Amniotic stem cell (primary cell): ENCODE data around the gene ANKRD34C.

Experiments used
- DNase-seq: peaks from one replicate; lab custom pipeline; 2025; lab: John Stamatoyannopoulos, UW

Gene ANKRD34C

GRCh38 chr15:79282371-79283251 is at the start of gene ANKRD34C:
ANKRD34C (plus strand) TSS chr15:79282722; CDS start chr15:79293285, 10,563 bp downstream.
- DNase-seq, result no peak

GRCh38 chr15:79233236-79233635 is 49.3 kb upstream of the ANKRD34C start:
- DNase-seq, result no peak

GRCh38 chr15:79240036-79240435 is 42.5 kb upstream of the ANKRD34C start:
- no peak for DNase-seq

DNA sequence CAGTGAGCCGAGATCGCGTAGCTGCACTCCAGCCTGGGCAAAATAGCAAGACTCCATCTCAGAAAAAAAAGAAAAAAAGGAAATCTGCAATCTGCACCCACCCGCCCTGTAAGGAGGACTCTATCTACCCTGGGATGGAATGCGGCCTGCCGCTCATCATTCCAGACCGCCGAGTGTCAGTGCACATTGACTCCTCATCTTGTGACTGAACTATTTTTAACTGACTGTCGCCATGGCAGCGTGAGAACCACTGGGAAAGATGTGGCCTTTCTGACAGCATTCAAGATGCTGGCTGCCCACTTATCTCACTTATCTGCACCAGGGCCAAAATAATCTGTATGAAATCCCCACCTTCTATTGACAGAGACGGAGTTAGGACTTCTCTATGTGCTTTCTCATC is 38.8 kb upstream of the ANKRD34C start:
- DNase-seq, result no peak

DNA sequence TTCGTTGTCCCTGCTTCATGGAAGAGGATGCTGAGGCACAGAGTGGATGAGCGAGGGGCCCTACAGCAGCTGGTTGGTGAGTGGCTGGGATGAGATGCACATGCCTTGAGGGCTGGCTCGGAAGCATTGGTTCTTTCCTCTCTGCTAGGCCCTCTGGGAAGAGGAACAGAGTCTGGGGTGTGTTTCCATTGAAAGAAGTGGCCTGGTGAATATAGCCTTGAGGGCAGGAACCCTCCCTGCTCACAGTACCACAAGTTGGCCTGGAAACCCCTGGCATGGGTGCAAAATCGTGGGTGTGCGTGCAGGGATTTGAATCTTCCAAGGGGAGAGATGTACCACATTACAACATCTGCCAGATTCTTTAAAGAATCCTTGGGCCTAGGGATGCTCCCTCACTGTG is 37.6 kb upstream of the ANKRD34C start:
- DNase-seq, result no peak

GRCh38 chr15:79248183-79248582 is 34.3 kb upstream of the ANKRD34C start:
- DNase-seq, result no peak

DNA sequence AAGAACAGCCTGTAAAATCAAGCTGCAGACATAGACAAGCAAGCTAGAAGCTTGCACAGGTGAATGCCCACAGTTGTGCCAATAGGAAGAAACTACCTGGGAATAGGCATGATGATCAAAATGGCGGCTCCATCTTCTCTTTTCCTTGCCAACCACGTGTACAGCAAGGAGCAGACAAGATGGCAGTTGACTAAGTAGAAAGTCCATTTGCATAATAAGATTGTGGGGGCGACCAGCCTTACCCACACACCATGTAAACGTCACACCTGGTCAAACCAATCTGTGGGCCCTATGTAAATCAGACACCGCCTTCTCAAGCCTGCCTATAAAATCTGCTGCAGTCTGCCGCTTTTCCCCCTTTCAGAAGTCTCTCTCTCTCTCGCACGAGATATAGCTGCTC is 25.1 kb upstream of the ANKRD34C start:
- no peak for DNase-seq

GRCh38 chr15:79261836-79262235 is 20.7 kb upstream of the ANKRD34C start:
- DNase-seq, result no peak

GRCh38 chr15:79265167-79265566 is 17.4 kb upstream of the ANKRD34C start:
- DNase-seq, result no peak

DNA sequence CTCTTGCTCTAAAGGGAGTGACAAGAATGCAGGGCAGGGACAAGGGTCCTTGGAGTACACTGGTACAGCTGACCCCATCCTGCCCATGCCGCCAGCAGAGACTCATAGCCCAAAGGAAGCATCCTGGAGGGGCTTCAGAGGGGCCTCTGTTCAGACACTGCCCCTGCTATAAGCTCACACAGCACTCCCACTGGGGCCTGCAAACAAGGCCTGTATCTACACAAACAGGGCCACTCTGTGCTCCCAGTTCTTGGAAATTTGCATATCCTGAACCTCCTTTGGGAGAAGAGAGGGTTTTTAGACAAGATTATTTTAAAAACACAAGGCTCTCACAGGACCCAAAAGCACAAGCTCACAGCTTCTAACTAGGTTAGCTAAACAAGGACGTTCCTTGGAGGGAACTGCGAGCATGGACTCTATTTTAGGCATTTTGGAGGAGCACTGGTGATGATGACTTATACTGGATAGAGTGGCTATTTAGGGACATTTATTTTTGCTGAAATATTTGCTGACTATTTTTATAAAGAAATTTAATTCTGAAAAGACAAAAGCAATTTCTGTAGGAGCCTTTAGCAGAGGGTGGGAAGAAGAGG is 16.4 kb upstream of the ANKRD34C start:
- no peak for DNase-seq

GRCh38 chr15:79283252-79284048 is 928 bp downstream of the ANKRD34C start:
- peak; percentile 4 for DNase-seq

DNA sequence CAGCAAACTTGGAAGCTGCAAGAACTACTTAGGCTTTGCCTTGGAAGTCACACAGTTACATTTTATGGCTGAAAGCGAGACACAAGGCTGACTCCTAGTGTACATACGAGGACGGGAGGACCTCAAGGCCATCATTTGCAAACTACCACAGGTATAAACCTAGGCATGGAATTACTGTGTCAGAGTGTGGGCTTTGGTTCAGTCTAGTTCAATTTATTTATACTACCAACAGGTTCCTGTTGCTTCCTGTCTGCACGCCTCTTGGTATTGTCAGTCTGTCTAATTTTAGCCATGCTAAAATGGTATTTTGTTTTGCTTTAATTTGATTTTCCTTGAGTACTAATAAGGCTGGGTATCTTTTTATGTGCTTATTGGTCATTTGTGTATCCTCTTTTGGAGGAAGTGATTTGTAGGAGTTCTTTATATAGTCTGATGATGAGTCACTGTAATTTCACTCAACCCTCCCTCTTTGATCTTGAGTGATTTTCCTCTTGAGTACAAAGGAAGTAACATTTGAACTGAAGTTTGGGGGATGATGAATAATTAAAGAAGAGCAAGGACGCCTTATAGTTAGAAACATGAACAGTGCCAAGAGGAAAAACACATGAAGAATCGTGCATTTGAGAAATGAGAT is 8.2 kb downstream of the ANKRD34C start:
- DNase-seq, result no peak

DNA sequence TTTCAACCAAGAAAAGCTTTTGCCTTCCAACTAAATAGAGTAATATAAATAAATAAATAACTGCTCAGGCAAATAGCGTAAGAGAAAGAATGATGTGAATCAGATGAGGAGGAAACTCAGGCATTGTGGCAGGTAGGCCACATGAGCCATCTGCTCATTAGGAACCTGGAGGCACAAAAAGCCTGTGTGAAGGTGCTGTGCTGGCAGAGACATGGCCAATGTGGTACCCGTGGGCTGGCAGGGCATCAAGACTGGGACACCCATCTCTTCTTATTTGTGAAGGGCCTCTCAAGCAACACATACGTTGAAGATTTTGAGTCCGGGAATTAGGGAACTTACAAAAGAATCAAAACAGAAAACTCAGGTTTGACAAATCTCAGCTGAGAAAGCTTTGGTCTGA is 9.5 kb downstream of the ANKRD34C start:
- DNase-seq, result no peak

DNA sequence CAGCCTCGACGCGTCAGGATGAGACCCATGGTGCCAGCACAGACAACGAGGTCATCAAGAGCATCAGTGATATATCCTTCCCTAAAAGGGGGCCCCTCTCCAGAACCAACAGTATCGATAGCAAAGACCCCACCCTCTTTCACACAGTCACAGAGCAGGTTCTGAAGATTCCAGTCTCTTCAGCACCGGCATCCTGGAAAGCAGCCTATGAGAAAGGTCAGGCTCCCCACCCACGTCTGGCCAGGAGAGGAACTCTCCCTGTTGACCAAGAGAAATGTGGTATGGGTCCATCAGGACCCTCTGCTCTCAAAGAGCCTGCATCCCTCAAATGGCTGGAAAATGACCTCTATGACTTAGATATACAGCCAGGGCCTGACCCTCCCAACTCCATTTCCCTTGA is 11.6 kb downstream of the ANKRD34C start:
- DNase-seq, result no peak

- DNase-seq, result no peak
Observed at GRCh38 chr15:79296583-79296982, 14.1 kb downstream of the ANKRD34C start.

GRCh38 chr15:79299126-79299840 is 16.8 kb downstream of the ANKRD34C start:
- no peak for DNase-seq

DNA sequence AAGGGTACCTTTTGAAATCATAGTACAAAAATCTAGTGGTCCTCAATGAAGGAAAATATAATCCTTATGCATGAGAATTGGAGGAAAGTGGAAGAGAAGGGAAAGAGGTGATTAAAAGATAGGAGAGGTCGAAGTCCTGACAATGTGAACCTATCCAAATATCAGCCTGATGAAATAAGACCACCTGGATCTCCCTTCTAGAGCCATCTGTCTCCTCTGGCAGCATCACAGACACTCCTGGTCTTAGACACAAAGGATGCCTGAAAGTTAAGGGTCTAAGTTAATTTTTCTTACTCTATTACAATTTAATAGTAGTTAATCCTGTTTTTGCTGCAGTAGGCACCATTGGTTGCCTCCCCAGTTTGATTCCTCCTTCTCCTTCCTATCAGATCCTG is 17.3 kb downstream of the ANKRD34C start:
- DNase-seq, result no peak

DNA sequence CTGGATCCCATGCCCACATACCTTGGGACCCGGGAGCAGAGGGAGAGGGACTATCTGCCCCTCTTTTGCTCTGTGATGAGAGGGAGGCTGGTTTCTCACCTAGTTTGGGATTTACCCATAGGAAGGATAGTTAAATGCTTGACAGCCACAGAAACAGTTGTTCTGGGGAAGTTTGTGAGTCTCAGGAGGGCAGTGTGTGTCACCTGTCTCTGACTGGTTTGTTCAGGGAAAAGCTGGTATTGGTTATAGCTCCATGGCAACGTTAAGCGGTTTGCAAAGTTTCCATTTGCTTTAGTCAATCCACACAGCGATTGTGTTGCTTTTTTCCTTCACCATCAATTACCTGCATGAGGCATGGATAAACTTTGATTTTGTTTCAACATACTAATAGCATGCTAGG is 24.7 kb downstream of the ANKRD34C start:
- no peak for DNase-seq

DNA sequence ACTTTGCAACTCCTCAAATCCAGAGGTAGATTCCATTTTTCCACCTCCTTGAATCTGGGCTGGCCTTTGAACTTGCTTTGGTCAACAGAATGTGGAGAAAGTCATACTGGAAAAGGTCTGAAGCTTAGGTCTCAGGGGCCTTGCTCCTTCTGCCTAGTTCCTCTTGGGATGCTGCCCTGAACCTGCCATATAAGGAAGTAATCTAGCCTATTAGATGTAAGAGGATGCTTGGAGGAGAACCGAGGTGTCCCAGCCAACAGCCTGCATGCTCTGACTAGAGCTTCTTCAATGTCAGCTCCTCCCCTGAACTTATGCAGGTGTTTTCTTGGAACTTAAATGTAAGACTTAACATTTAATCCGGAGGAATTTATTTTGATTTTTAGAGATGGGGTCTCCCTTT is 26.4 kb downstream of the ANKRD34C start:
- no peak for DNase-seq

DNA sequence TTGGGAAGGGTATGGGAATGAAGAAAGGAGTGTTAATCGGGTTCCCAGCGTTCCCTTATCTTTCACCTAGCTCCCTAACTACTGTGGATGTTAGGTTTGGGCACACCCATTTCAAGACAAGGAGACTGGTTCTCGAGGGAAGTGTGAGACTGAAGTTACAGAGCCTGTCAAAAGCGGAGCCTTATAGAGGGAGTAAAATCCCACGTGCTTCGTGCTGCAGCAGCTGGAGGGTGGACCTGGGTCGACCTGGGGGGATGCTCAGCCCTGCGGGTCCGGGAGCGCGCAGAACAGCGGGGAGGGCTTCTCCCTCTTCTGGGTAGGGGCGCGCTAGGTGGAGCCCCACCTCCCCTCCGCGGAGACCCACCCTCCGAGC is 28.1 kb downstream of the ANKRD34C start:
- DNase-seq, result no peak

DNA sequence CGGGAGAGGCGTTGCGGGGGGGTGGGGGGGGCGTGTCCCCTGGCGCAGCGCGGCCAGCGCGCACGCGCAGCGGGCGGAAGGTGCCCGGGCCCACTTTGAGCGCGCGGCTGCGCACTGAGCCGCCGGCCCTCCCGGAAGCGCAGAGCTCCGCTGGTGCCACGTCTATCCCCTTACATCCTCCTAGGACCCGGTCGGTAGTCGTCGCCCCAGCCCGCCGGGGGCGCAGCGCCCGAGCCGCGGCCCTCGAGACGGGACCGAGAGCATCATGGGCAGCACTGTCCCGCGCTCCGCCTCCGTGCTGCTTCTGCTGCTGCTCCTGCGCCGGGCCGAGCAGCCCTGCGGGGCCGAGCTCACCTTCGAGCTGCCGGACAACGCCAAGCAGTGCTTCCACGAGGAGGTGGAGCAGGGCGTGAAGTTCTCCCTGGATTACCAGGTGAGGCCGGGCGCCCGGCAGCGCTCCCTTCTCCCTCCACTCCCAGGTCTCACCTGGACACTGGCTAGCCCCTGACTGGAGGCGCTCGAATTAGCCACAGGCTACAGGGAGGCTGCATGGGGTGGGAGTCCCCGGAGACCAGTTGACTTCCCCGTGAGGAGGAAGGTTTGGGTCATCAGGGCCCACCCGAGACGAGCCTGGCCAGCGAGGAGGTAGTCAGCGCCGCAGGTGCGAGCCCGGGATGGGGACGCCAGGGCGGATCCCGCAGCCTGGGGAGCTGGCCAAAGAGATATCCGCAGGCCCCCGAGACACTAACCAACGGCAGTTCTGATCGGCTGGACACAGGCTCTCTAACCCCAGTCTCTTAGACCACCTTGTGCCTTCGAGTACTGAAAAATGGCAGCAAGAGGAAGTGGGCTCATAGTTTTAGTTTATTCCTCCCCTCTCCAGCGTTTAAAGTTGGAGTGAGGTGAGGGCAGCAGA is 28.7 kb downstream of the ANKRD34C start, which contains the start of gene TMED3:
Gene TMED3 (plus strand): TSS at position 128 of the 916 bp plus-strand sequence. CDS start 138 bp downstream, at position 266.
- DNase-seq, result peak; percentile 59
